ENCODE measurements around the gene MARCKS.
"Not testable (repeated sequence)": the region's sequence is repeated elsewhere in the genome, so short reads cannot be mapped to it uniquely, and the experiment has no call there.

MARCKS gene

DNA sequence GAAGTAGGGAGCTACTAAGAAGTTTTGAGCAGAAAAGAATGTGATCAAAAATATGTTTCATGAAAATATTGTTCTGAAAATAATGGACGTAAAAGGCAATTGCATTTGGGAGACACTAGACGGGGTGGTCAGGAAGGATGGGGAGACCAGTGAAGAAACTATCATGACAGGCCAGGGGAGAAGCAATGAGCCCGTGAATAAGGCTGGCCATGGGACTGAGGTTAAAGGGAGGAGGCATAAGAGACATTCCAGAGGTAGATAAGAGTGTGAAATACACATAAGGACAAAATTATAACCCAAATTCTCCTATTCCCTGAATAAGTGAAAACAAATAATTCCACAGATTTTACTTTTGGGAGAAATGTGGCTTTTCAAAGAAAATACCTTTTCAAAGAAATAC is 51.7 kb downstream of the MARCKS start:
- no peaks in the 10 kb centered on the region for H3K9me3 ChIP-seq (ENCODE audit: severe bottlenecking)
- no peak overlapping the region for H3K27ac ChIP-seq (ENCODE audit: poor library complexity, severe bottlenecking)
- H3K36me3 ChIP-seq (ENCODE audit: low read depth): no peaks in the 10 kb centered on the region
- ATAC-seq (ENCODE audit: low read depth) (no peak), DNase-seq (ENCODE audit: low spot score) (no peak)
- H3K4me1 ChIP-seq (ENCODE audit: insufficient read depth, poor library complexity, severe bottlenecking): no peaks in the 10 kb centered on the region
- no peaks in the 10 kb centered on the region for H3K27me3 ChIP-seq (ENCODE audit: insufficient read depth, poor library complexity, severe bottlenecking)
- TF ChIP-seq, protein P1, sequence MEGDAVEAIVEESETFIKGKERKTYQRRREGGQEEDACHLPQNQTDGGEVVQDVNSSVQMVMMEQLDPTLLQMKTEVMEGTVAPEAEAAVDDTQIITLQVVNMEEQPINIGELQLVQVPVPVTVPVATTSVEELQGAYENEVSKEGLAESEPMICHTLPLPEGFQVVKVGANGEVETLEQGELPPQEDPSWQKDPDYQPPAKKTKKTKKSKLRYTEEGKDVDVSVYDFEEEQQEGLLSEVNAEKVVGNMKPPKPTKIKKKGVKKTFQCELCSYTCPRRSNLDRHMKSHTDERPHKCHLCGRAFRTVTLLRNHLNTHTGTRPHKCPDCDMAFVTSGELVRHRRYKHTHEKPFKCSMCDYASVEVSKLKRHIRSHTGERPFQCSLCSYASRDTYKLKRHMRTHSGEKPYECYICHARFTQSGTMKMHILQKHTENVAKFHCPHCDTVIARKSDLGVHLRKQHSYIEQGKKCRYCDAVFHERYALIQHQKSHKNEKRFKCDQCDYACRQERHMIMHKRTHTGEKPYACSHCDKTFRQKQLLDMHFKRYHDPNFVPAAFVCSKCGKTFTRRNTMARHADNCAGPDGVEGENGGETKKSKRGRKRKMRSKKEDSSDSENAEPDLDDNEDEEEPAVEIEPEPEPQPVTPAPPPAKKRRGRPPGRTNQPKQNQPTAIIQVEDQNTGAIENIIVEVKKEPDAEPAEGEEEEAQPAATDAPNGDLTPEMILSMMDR (IDR thresholded peaks at IDR 0.05; ENCODE audit: poor library complexity, severe bottlenecking): no peak
- H3K4me3 ChIP-seq (ENCODE audit: severe bottlenecking): no peak overlapping the region

DNA sequence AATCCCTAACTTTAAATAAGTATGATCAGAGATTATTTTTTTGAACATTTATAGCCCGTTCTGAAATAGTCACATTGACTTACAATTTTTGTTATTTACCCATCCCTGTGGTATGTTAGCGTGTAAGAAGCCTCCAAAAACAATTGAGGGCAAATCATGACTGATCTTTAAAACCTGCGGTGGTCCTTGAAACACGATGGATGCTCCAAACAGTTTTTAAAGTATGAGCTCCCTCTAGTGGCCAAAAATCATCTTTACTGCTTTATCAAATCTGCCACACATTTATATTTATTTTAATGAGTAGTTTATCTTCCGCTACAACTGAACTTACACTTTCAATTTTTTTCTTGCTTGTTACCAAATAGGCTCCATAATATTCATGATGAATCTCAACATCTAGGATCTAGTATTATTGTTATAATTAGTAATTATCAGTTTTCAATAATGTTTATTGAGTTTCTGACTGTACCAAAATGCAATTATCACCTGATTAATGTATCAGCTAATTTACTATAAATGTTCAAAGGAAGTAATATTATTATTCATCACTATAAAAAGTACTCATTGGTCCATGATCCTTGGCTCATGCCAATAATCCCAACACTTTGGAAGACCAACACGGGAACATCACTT is 52.2 kb downstream of the MARCKS start:
- TF ChIP-seq, protein P1 (IDR thresholded peaks at IDR 0.05; ENCODE audit: poor library complexity, severe bottlenecking): peak; percentile 88
- Histone ChIP-seq H3K9me3 (ENCODE audit: severe bottlenecking) (no peaks in the 10 kb centered on the region), H3K36me3 (ENCODE audit: low read depth) (no peaks in the 10 kb centered on the region), H3K4me1 (ENCODE audit: insufficient read depth, poor library complexity, severe bottlenecking) (no peaks in the 10 kb centered on the region), H3K27ac (ENCODE audit: poor library complexity, severe bottlenecking) (no peak overlapping the region), H3K4me3 (ENCODE audit: severe bottlenecking) (no peak overlapping the region), H3K27me3 (ENCODE audit: insufficient read depth, poor library complexity, severe bottlenecking) (no peaks in the 10 kb centered on the region)
- no peak for DNase-seq (ENCODE audit: low spot score)
- ATAC-seq (ENCODE audit: low read depth): no peak

DNA sequence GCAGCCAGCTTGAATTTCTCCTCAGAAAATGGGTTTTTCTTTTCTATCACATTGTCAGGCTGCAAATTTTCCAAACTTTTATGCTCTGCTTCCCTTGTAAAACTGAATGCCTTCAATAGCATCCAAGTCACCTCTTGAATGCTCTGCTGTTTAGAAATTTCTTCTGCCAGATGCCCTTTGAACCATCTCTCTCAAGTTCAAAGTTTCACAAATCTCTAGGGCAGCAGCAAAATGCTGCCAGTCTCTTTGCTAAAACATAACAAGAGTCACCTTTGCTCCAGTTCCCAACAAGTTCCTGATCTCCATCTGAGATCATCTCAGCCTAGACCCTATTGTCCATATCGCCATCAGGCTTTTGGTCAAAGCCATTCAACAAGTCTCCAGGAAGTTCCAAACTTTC is 53.1 kb downstream of the MARCKS start:
- not testable (repeated sequence) for DNase-seq (ENCODE audit: low spot score); H3K27ac ChIP-seq (ENCODE audit: poor library complexity, severe bottlenecking); H3K4me3 ChIP-seq (ENCODE audit: severe bottlenecking); H3K36me3 ChIP-seq (ENCODE audit: low read depth); H3K27me3 ChIP-seq (ENCODE audit: insufficient read depth, poor library complexity, severe bottlenecking); H3K4me1 ChIP-seq (ENCODE audit: insufficient read depth, poor library complexity, severe bottlenecking); H3K9me3 ChIP-seq (ENCODE audit: severe bottlenecking); ATAC-seq (ENCODE audit: low read depth)
